K562 treated with DMSO at 1 percent for 24 hours (cell line): ENCODE measurements around the gene CYP2D6. TPM values are rescaled to one million over a fixed set of nuclear protein-coding genes. Genes with fewer than 3 reads are reported as not detected.

ENCODE experiments used
- total RNA-seq: library from RNA; unstranded; fragments of 300-600 nt; gene quantifications from 2 replicates; pipeline ENCODE4 v1.2.3, GENCODE V29; 2022; ENCODE audit warnings: low read depth; ENCODE audit not compliant: insufficient read depth

Gene CYP2D6
- total RNA-seq: 0.28 and 0.87 TPM in 2 replicates

GRCh38 chr22:42130639-42131431, at the start of gene CYP2D6:
Gene CYP2D6 (minus strand): TSS chr22:42130810. CDS start chr22:42130791, 19 bp downstream.

DNA sequence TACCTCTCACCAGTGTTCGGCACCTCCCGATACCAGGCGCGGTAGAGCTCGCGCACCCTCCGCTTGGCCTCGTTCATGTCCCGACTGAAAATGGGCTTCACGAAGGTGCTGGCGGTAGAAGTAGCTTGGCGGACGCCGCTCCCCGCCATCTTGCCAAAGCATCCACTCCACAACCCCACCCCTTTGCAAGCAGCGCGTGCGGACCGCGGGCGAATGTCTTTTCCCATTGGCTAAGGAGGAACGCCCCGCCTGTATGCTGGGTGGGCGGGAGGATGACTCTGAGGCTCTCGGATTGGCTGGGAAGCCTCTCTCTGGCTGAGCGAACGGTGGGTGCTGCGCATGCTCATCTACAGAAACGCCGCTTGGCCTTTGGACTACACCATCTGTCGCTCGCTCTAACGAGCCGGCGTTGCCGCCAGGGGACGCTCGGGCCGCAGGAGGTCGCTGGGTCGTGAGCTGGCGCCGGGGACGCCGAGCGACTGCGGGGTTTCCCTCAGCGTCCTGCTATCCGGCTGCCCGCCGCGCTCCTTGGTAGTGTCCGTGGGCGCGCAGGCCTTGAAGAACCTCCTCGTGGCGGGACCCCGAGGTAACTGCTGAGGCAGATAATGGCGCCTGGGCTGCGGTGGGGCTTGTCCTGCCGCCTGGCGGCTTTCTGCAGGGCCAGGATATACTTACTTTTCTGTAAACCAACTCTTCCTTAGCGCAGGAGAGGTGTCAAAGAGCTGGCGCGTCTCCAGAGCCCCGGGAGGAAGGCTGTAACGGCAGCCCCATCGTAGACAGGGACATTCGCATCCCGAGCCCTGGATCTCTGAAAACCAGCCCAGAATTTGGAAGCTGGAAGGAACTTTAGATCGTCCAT, 39.8 kb downstream of the CYP2D6 start, which contains the start of gene NDUFA6:
Gene NDUFA6 (minus strand): TSS at position 177 of the 859 bp plus-strand sequence. CDS start 28 bp downstream, at position 149.

DNA sequence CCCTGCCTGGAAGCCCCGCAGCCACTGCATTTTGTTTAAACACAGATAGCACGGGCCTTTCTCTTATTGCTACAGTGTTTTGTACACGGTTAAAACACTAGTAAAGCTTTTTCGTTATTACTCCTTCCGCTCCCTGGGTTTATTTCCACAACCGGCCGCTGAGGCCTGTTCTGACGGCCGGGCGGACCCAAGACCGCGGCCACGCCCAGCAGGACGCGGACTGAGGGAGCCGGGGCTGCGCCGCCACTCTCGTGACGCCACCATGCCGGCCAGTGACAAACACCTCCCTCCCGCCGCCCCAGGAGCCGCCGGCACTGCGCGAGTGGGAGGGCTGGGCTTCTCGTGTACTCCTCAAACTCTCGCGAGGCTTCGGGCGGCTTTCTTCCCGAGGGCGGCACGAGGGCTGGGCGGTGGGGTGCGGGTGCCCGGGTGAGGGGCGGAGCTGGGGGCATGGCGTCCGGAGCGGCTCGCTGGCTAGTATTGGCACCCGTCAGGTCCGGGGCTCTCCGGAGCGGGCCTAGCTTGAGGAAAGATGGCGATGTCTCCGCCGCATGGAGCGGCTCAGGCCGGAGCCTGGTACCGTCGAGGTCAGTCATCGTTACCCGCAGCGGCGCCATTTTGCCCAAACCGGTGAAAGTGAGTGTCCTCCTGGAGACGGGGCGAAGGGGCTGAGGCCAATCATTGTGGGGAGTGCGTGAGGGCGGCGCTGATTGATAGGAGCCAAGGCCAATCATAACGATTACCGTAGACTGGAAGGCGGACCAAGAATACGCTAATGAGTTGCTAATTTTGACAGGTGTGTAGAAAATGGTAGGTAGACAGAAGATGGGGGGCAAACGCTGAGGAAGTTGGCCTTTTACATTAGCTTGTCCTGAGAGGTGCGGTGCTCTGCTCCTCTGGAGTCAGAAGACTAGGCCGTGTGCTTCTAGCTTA, 51.0 kb downstream of the CYP2D6 start, which contains the start of gene SMDT1:
Gene SMDT1 (plus strand): TSS at position 382 of the 933 bp plus-strand sequence. CDS start 69 bp downstream, at position 451.

Other genes with a start within 250 kb of the CYP2D6 start
- gene SHISA8, start 215.7 kb downstream of the CYP2D6 start, total RNA-seq: 2.4 and 4.3 TPM in 2 replicates
- gene TNFRSF13C, start 204.0 kb downstream of the CYP2D6 start, total RNA-seq: 0.81 and 0.93 TPM in 2 replicates
- 49.0 and 50.7 TPM in 2 replicates for gene CENPM, start 183.7 kb downstream of the CYP2D6 start, total RNA-seq
- 0.10 TPM in 1 of 2 replicates, not detected in the other for gene SEPTIN3, start 161.4 kb downstream of the CYP2D6 start, total RNA-seq
- gene WBP2NL, start 132.0 kb downstream of the CYP2D6 start, total RNA-seq: not detected in 2 replicates
- gene NAGA, start 60.0 kb downstream of the CYP2D6 start, total RNA-seq: 41.7 and 49.3 TPM in 2 replicates
- 0.24 TPM in 1 of 2 replicates, not detected in the other for gene PHETA2, start 56.6 kb downstream of the CYP2D6 start, total RNA-seq
- 55.2 and 74.5 TPM in 2 replicates for gene SMDT1, start 51.1 kb downstream of the CYP2D6 start, total RNA-seq
- 57.2 and 67.3 TPM in 2 replicates for gene NDUFA6, start 40.0 kb downstream of the CYP2D6 start, total RNA-seq
- gene TCF20, start 139.8 kb upstream of the CYP2D6 start, total RNA-seq: 14.3 and 14.8 TPM in 2 replicates